Stomach (tissue), 9 donors: ENCODE data around the gene DPH5. TPM values are rescaled to one million over a fixed set of nuclear protein-coding genes. Genes with fewer than 3 reads are reported as not detected.
A peak's percentile ranks its signal among the peaks of the same experiment; 100 is the strongest.

Experiments used
- DNase-seq, 2 donors: peaks; one replicate each; pipeline versions ENCODE4 v3.0.0 to v3.0.0-alpha.2; 2013 to 2019
- H3K27ac ChIP-seq, 5 donors: fragments of 200-600 bp in 4 of 5; sonication (generic) in 4 of 5; one replicate each; pipeline ENCODE4 v1.5.1; 2013 to 2019; ENCODE audit warnings: mild to moderate bottlenecking in 1 of 5, moderate library complexity in 1 of 5
- H3K27me3 ChIP-seq, 3 donors: fragments of 200-600 bp; sonication (generic); one replicate each; pipeline ENCODE4 v1.5.1; 2017 to 2019; ENCODE audit warnings: mixed run types in 1 of 3
- H3K36me3 ChIP-seq, 4 donors: fragments of 200-600 bp; sonication (generic); 1 replicate in 3 of 4; 2 replicates in 1 of 4; pipeline ENCODE4 v1.5.1; 2016 to 2019
- H3K4me1 ChIP-seq, 4 donors: fragments of 200-600 bp; sonication (generic); one replicate each; pipeline ENCODE4 v1.5.1; 2016 to 2019
- H3K4me3 ChIP-seq, 4 donors: fragments of 200-600 bp; sonication (generic) in 3 of 4; one replicate each; pipeline ENCODE4 v1.5.1; 2016 to 2019; ENCODE audit warnings: mild to moderate bottlenecking in 1 of 4
- H3K9me3 ChIP-seq, 4 donors: fragments of 200-600 bp; sonication (generic); one replicate each; pipeline ENCODE4 v1.5.1; 2016 to 2019
- EP300 ChIP-seq: sonication (generic); formaldehyde crosslinking; IDR thresholded peaks from one replicate; pipeline ENCODE4 v1.6.1; 2017; ENCODE audit warnings: antibody characterized with exemption
- POLR2A ChIP-seq, 4 donors: fragments of 450-650 bp; IDR thresholded peaks; one replicate each; pipeline ENCODE4 v1.6.1; 2016; ENCODE audit warnings: antibody characterized with exemption in 4 of 4, control low read depth in 2 of 4, mild to moderate bottlenecking in 1 of 4, moderate library complexity in 1 of 4
- POLR2AphosphoS5 ChIP-seq, 3 donors: sonication (generic); formaldehyde crosslinking; IDR thresholded peaks; one replicate each; pipeline ENCODE4 v1.6.1; 2016; ENCODE audit warnings: antibody characterized with exemption in 3 of 3
- WGBS, 5 donors: extraction: QIAGEN DNeasy Blood & Tissue Kit in 3 of 5; methylation state at CpG; one replicate each; pipeline versions ENCODE4 v1.1.5 to v1.1.7; 2013 to 2018; 5-methylcytosine and 5-hydroxymethylcytosine counted together
- intact Hi-C: fragments of 100-400 bp; cut with DNase I; formaldehyde crosslinking; loops from one replicate; pipeline ENCODE4 v1.15.1; 2023; ENCODE audit warnings: low total_unique reads
- polyA plus RNA-seq, 3 donors: library from polyadenylated mRNA; stranded (reverse); fragments of 200-250 nt; gene quantifications; one replicate each; pipeline ENCODE4 v1.2.3, GENCODE V29; 2013
- total RNA-seq, 5 donors: library from RNA; depleted of rRNA; stranded (reverse); fragments of >200 nt; gene quantifications; one replicate each; pipeline versions ENCODE4 v1.1.0 to v1.2.3, GENCODE V29; 2014 to 2016
- TF ChIP-seq, protein P1 (sequence below), 7 experiments: fragments of 450-650 bp in 4 of 7; fragments of 200-600 bp in 3 of 7; sonication (generic) in 3 of 7; IDR thresholded peaks; one replicate each; pipeline ENCODE4 v1.5.1; 2016 to 2019; ENCODE audit warnings: antibody characterized with exemption in 7 of 7, control low read depth in 2 of 7, mild to moderate bottlenecking in 1 of 7
- donor health status: healthy with polysubstance abuse.
- donor health status: Bipolar disorder and iron deficiency.
- donor health status: healthy.

DPH5 gene
- total and polyA plus RNA-seq, 8 donors: 3.1 to 39.5 (median 18.9) TPM

GRCh38 chr1:101005871-101006270 lies 19.7 kb downstream of the DPH5 start:
- Histone ChIP-seq H3K4me1 (peaks cover 4 to 39% (median 30%) of the 10 kb centered on the region in 4 donors), H3K27me3 (no peaks in the 10 kb centered on the region), H3K9me3 (no peaks in the 10 kb centered on the region), H3K4me3 (no peak overlapping the region), H3K27ac (no peak overlapping the region), H3K36me3 (peaks cover 0 to 20% (median 4%) of the 10 kb centered on the region in 4 donors)
- WGBS, 5 donors: 79 to 93% (median 90%) methylated on average over 4 of the region's 4 CpGs
- TF ChIP-seq EP300: no peak
- no peak for TF ChIP-seq POLR2AphosphoS5 (IDR thresholded peaks at IDR 0.05)
- TF ChIP-seq, protein P1, sequence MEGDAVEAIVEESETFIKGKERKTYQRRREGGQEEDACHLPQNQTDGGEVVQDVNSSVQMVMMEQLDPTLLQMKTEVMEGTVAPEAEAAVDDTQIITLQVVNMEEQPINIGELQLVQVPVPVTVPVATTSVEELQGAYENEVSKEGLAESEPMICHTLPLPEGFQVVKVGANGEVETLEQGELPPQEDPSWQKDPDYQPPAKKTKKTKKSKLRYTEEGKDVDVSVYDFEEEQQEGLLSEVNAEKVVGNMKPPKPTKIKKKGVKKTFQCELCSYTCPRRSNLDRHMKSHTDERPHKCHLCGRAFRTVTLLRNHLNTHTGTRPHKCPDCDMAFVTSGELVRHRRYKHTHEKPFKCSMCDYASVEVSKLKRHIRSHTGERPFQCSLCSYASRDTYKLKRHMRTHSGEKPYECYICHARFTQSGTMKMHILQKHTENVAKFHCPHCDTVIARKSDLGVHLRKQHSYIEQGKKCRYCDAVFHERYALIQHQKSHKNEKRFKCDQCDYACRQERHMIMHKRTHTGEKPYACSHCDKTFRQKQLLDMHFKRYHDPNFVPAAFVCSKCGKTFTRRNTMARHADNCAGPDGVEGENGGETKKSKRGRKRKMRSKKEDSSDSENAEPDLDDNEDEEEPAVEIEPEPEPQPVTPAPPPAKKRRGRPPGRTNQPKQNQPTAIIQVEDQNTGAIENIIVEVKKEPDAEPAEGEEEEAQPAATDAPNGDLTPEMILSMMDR (IDR thresholded peaks at IDR 0.05): no peak
- TF ChIP-seq POLR2A (IDR thresholded peaks at IDR 0.05): no peak
- intact Hi-C loops: no loop called here
- no peak for DNase-seq

GRCh38 chr1:101005183-101005582 lies 20.4 kb downstream of the DPH5 start:
- H3K27ac ChIP-seq: peak overlapping the region in 2 of 5 donors; percentile 49 to 51
- peaks cover 4 to 39% (median 30%) of the 10 kb centered on the region in 4 donors for H3K4me1 ChIP-seq
- H3K36me3 ChIP-seq: peaks cover 0 to 20% (median 9%) of the 10 kb centered on the region in 4 donors
- intact Hi-C loops: no loop called here
- WGBS, 5 donors: 94 to 100% (median 98%) methylated on average over 1 of the region's 1 CpG
- H3K4me3 ChIP-seq: no peak overlapping the region
- DNase-seq: no peak
- H3K9me3 ChIP-seq: no peaks in the 10 kb centered on the region
- no peaks in the 10 kb centered on the region for H3K27me3 ChIP-seq
- TF ChIP-seq POLR2AphosphoS5 (IDR thresholded peaks at IDR 0.05): no peak
- TF ChIP-seq, protein P1 (IDR thresholded peaks at IDR 0.05): no peak
- no peak for TF ChIP-seq EP300
- TF ChIP-seq POLR2A (IDR thresholded peaks at IDR 0.05): no peak

GRCh38 chr1:101004670-101005069 lies 20.9 kb downstream of the DPH5 start:
- DNase-seq: no peak
- H3K4me1 ChIP-seq: peaks cover 4 to 39% (median 30%) of the 10 kb centered on the region in 4 donors
- TF ChIP-seq POLR2A (IDR thresholded peaks at IDR 0.05) (no peak), EP300 (no peak)
- intact Hi-C loops: no loop called here
- H3K36me3 ChIP-seq: peaks cover 0 to 20% (median 11%) of the 10 kb centered on the region in 4 donors
- WGBS, 5 donors: 34 to 51% (median 37%) methylated on average over 3 of the region's 3 CpGs
- H3K27ac ChIP-seq: peak overlapping the region in 2 of 5 donors; percentile 49 to 51
- no peaks in the 10 kb centered on the region for H3K9me3 ChIP-seq
- H3K4me3 ChIP-seq: no peak overlapping the region
- H3K27me3 ChIP-seq: no peaks in the 10 kb centered on the region

DNA sequence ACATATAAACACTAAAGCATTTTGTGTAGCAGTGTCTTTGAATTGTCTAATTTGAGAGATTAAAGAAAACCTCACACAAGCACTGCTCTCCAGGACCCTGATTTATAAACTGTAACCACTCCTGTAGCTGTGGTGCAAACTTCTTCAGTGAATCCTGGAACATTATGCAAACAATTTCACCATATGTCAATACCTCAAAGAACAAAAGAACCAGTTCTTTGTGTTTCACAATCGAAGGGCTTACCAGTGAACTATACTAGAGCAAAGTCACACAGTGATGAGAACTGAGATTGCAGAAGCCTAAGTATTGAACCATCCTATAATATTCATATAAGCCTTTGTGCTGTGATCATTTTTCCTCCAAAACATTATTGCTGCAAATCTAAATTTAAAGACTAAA lies 21.5 kb downstream of the DPH5 start:
- DNase-seq: peak in 1 of 2 donors; percentile 45
- no peaks in the 10 kb centered on the region for H3K9me3 ChIP-seq
- peaks cover 4 to 39% (median 30%) of the 10 kb centered on the region in 4 donors for H3K4me1 ChIP-seq
- intact Hi-C loops: no loop called here
- no peaks in the 10 kb centered on the region for H3K27me3 ChIP-seq
- peak in 1 of 3 donors; percentile 9 for TF ChIP-seq POLR2AphosphoS5 (IDR thresholded peaks at IDR 0.05)
- TF ChIP-seq, protein P1 (IDR thresholded peaks at IDR 0.05): no peak
- H3K36me3 ChIP-seq: peaks cover 0 to 19% (median 12%) of the 10 kb centered on the region in 4 donors
- 14 to 54% (median 29%) methylated on average over 1 of the region's 1 CpG for WGBS, 5 donors
- H3K4me3 ChIP-seq: no peak overlapping the region
- H3K27ac ChIP-seq: peak overlapping the region in 2 of 5 donors; percentile 49 to 51

DNA sequence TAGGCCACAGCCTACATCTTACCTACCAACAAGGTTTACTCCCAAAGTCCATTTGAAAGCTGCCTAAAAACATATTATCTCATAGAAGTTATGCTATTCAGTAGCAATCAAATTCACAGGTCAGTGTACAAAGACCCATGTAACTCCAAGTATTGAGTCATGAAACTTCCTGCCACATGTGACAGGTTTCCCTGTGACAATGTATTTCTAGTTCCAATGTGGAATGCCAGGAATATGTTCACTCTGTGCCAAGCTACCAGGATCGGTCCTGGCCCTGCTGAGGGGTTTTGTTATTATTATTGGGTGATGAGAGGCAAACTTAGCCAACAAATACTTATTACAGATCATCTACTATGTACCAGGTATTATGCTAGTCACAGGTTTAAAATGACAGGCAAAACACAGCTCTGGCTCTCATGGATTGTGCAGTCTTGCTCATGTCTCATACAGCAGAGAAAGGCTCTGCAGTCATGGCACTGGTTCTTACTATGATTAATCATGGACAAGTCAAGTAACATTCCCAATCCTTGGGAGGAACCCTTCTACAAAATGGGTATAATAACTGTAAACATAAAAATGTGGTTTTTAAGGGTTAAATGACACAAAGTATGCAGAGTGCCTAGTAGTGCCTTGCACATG lies 22.5 kb downstream of the DPH5 start:
- peaks cover 0 to 19% (median 12%) of the 10 kb centered on the region in 4 donors for H3K36me3 ChIP-seq
- H3K4me3 ChIP-seq: no peak overlapping the region
- intact Hi-C loops: no loop called here
- H3K4me1 ChIP-seq: peaks cover 4 to 39% (median 30%) of the 10 kb centered on the region in 4 donors
- no peak for DNase-seq
- WGBS, 5 donors: 46 to 72% (median 68%) methylated on average over 1 of the region's 1 CpG
- H3K27ac ChIP-seq: peak overlapping the region in 2 of 5 donors; percentile 49 to 66
- H3K27me3 ChIP-seq: no peaks in the 10 kb centered on the region
- no peak for TF ChIP-seq POLR2AphosphoS5 (IDR thresholded peaks at IDR 0.05)
- TF ChIP-seq POLR2A (IDR thresholded peaks at IDR 0.05): no peak
- TF ChIP-seq, protein P1 (IDR thresholded peaks at IDR 0.05): no peak
- TF ChIP-seq EP300: no peak
- no peaks in the 10 kb centered on the region for H3K9me3 ChIP-seq
